A673 (cell line): ENCODE data around the gene C1orf210. TPM values are rescaled to one million over a fixed set of nuclear protein-coding genes. Genes with fewer than 3 reads are reported as not detected.

ENCODE experiments used
- BruUV-seq: library from RNA; stranded (reverse); fragments of 400-500 nt; replicated peaks from 2 replicates; lab custom pipeline; 2021; lab: Mats Ljungman, UMichigan
- CTCF ChIA-PET: fragments of 300-600 bp; sonication (Branson Sonifier 250); formaldehyde crosslinking; loops from one replicate; lab custom pipeline; 2022; ENCODE audit warnings: antibody characterized with exemption; lab: Charles Lee
- POLR2A ChIA-PET: fragments of 300-600 bp; sonication (Branson Sonifier 250); formaldehyde crosslinking; loops from one replicate; lab custom pipeline; 2022; ENCODE audit warnings: antibody characterized with exemption; ENCODE audit not compliant: low non-redundant PET; lab: Charles Lee
- DNase-seq: peaks from one replicate; pipeline ENCODE4 v3.0.0-alpha.2; 2015; ENCODE audit warnings: low spot score
- H3K27ac ChIP-seq: fragments of 200-600 bp; sonication (generic); 2 replicates; pipeline ENCODE4 v1.5.1; 2016; ENCODE audit warnings: mixed run types, low read depth, mild to moderate bottlenecking, mixed read lengths, antibody characterized with exemption, low read length; ENCODE audit not compliant: poor library complexity, severe bottlenecking
- H3K27me3 ChIP-seq: fragments of 200-600 bp; sonication (generic); replicated peaks from 2 replicates; pipeline ENCODE4 v1.6.1; 2017; ENCODE audit warnings: mixed run types, low read depth, mild to moderate bottlenecking, mixed read lengths, antibody characterized with exemption, low read length; ENCODE audit not compliant: insufficient read depth, poor library complexity
- H3K36me3 ChIP-seq: fragments of 200-600 bp; sonication (generic); 2 replicates; pipeline ENCODE4 v1.6.1; 2016; ENCODE audit warnings: mixed run types, mild to moderate bottlenecking, mixed read lengths, antibody characterized with exemption, low read length; ENCODE audit not compliant: insufficient read depth, poor library complexity, severe bottlenecking
- H3K4me1 ChIP-seq: fragments of 200-600 bp; sonication (generic); 2 replicates; pipeline ENCODE4 v1.6.1; 2017; ENCODE audit warnings: mixed run types, mild to moderate bottlenecking, mixed read lengths, antibody characterized with exemption, low read length; ENCODE audit not compliant: insufficient read depth, poor library complexity, severe bottlenecking
- H3K4me3 ChIP-seq: fragments of 200-600 bp; sonication (generic); 2 replicates; pipeline ENCODE4 v1.5.1; 2016; ENCODE audit warnings: low read depth, mixed run types, mild to moderate bottlenecking, mixed read lengths, low read length; ENCODE audit not compliant: poor library complexity, severe bottlenecking
- H3K9me3 ChIP-seq: fragments of 200-600 bp; sonication (generic); 2 replicates; pipeline ENCODE4 v1.6.1; 2016; ENCODE audit warnings: mixed run types, low read depth, mild to moderate bottlenecking, mixed read lengths, antibody characterized with exemption, low read length; ENCODE audit not compliant: poor library complexity, severe bottlenecking
- CTCF ChIP-seq: fragments of 300-800, 200-600 bp; sonication (generic); conservative IDR thresholded peaks from 2 replicates; pipeline ENCODE4 v1.5.1; 2017; ENCODE audit warnings: low read depth, mild to moderate bottlenecking, antibody characterized with exemption, low read length, moderate library complexity, mixed read lengths
- EZH2 ChIP-seq: fragments of 200-600 bp; sonication (generic); IDR thresholded peaks from 2 replicates; pipeline ENCODE4 v1.6.1; 2017; ENCODE audit warnings: borderline replicate concordance, low read depth, mild to moderate bottlenecking, mixed read lengths, antibody characterized with exemption, low read length; ENCODE audit not compliant: poor library complexity, severe bottlenecking
- intact Hi-C: fragments of 100-400 bp; cut with micrococcal nuclease; formaldehyde crosslinking; loops from one replicate; pipeline ENCODE4 v1.10.0; 2022; ENCODE audit not compliant: unreplicated experiment
- total RNA-seq: library from RNA; stranded (reverse); gene quantifications from 2 replicates; pipeline ENCODE4 v1.2.3, GENCODE V29; 2021

The C1orf210 gene
- total RNA-seq, 1 experiment from 2014 or later = not detected

- H3K27me3 ChIP-seq = no peaks in the 10 kb centered on the region
- intact Hi-C loops = no loop called here
- no peaks in the 10 kb centered on the region for H3K4me1 ChIP-seq
- no peaks in the 10 kb centered on the region for H3K9me3 ChIP-seq
- H3K36me3 ChIP-seq = no peaks in the 10 kb centered on the region
- ChIA-PET POLR2A (no interaction called here), CTCF (no interaction called here)
- TF ChIP-seq CTCF (no peak), EZH2 (no peak)
- BruUV-seq = no TSS peak
- no peak overlapping the region for H3K27ac ChIP-seq
- DNase-seq = no peak
- no peak overlapping the region for H3K4me3 ChIP-seq
These were observed 31.5 kb downstream of the C1orf210 start for GRCh38 chr1:43253876-43254275.

GRCh38 chr1:43253173-43253572 lies 32.2 kb downstream of the C1orf210 start:
- TF ChIP-seq EZH2 (no peak), CTCF (no peak)
- H3K36me3 ChIP-seq = no peaks in the 10 kb centered on the region
- no peak overlapping the region for H3K27ac ChIP-seq
- no peaks in the 10 kb centered on the region for H3K4me1 ChIP-seq
- intact Hi-C loops = no loop called here
- no peak overlapping the region for H3K4me3 ChIP-seq
- no peaks in the 10 kb centered on the region for H3K9me3 ChIP-seq
- DNase-seq = no peak
- no peaks in the 10 kb centered on the region for H3K27me3 ChIP-seq
- BruUV-seq = no TSS peak
- POLR2A ChIA-PET = no interaction called here
- CTCF ChIA-PET = no interaction called here

- no peaks in the 10 kb centered on the region for H3K36me3 ChIP-seq
- BruUV-seq = no TSS peak
- H3K27ac ChIP-seq = no peak overlapping the region
- TF ChIP-seq EZH2 (no peak), CTCF (no peak)
- intact Hi-C loops = no loop called here
- no peaks in the 10 kb centered on the region for H3K27me3 ChIP-seq
- DNase-seq = no peak
- H3K9me3 ChIP-seq = no peaks in the 10 kb centered on the region
- POLR2A ChIA-PET = no interaction called here
- H3K4me3 ChIP-seq = no peak overlapping the region
- H3K4me1 ChIP-seq = no peaks in the 10 kb centered on the region
- CTCF ChIA-PET = no interaction called here
These were observed 33.2 kb downstream of the C1orf210 start for GRCh38 chr1:43252225-43252624.
